ENCODE measurements around the gene LIN9. TPM values are rescaled to one million over a fixed set of nuclear protein-coding genes. Genes with fewer than 3 reads are reported as not detected.

The LIN9 gene
- total and polyA plus RNA-seq, 2 experiments from 2014 or later = 11.8 to 16.9 TPM

DNA sequence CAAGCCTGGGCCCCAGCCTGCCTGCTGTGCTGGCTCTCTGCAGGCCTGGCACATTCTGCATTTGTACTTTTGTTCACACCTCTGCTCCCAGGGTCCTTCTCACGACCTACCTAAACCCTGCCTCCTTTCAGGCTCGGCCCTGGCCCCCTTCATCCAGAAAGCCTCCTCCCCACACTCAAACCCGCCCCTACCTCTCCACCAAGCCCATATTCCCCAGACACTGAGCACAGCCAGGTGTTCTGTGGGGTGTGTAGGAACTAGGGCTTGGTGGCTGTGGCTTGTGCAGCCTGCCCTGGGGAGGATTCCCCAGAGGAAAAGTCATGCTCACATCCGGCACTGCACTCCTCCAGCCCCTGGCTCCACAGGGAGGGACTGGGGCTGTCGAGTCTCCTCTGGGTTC is 93.7 kb downstream of the LIN9 start:
- DNase-seq (ENCODE audit: low spot score) (no peak), ATAC-seq (peak; percentile 33)
- Histone ChIP-seq H3K9me2 (ENCODE audit: insufficient read depth) (no peaks in the 10 kb centered on the region; the same call in 1 of the 2 replicates), H3F3A (replicated peaks; ENCODE audit: low read depth) (peaks cover 7% of the 10 kb centered on the region; the same call in 1 of the 2 replicates), H3K4me1 (ENCODE audit: insufficient read depth) (peaks cover 30% of the 10 kb centered on the region), H3K79me2 (replicated peaks; ENCODE audit: insufficient read depth) (no peaks in the 10 kb centered on the region), H3K27me3 (ENCODE audit: insufficient read depth) (peaks cover under 1% of the 10 kb centered on the region; the same call in 1 of the 2 replicates), H3K4me3 (no peak overlapping the region), H4K20me1 (replicated peaks; ENCODE audit: insufficient read depth) (no peaks in the 10 kb centered on the region), H3K36me3 (ENCODE audit: insufficient read depth) (no peaks in the 10 kb centered on the region), H3K4me2 (no peak overlapping the region), H2AFZ (peak overlapping the region; percentile 86), H3K27ac (ENCODE audit: low read depth) (no peak overlapping the region)
- Mint-ChIP-seq H3K4me1 (peaks cover 43% of the 10 kb centered on the region), H3K4me3 (no peak overlapping the region; the same call in 2 of the 3 replicates), H3K9me3 (no peaks in the 10 kb centered on the region; the same call in 2 of the 3 replicates), H3K27me3 (ENCODE audit: insufficient read depth, low read depth, poor library complexity) (peaks cover 13% of the 10 kb centered on the region), H3K36me3 (ENCODE audit: low read depth) (no peaks in the 10 kb centered on the region), H3K27ac (no peak overlapping the region)
- TF ChIP-seq, protein P1, sequence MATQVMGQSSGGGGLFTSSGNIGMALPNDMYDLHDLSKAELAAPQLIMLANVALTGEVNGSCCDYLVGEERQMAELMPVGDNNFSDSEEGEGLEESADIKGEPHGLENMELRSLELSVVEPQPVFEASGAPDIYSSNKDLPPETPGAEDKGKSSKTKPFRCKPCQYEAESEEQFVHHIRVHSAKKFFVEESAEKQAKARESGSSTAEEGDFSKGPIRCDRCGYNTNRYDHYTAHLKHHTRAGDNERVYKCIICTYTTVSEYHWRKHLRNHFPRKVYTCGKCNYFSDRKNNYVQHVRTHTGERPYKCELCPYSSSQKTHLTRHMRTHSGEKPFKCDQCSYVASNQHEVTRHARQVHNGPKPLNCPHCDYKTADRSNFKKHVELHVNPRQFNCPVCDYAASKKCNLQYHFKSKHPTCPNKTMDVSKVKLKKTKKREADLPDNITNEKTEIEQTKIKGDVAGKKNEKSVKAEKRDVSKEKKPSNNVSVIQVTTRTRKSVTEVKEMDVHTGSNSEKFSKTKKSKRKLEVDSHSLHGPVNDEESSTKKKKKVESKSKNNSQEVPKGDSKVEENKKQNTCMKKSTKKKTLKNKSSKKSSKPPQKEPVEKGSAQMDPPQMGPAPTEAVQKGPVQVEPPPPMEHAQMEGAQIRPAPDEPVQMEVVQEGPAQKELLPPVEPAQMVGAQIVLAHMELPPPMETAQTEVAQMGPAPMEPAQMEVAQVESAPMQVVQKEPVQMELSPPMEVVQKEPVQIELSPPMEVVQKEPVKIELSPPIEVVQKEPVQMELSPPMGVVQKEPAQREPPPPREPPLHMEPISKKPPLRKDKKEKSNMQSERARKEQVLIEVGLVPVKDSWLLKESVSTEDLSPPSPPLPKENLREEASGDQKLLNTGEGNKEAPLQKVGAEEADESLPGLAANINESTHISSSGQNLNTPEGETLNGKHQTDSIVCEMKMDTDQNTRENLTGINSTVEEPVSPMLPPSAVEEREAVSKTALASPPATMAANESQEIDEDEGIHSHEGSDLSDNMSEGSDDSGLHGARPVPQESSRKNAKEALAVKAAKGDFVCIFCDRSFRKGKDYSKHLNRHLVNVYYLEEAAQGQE (IDR thresholded peaks at IDR 0.05; ENCODE audit: unreplicated experiment) = no peak
- TF ChIP-seq ZNF331 (CRISPR knock-in tag; IDR thresholded peaks at IDR 0.05; ENCODE audit: low read depth) = no peak
- TF ChIP-seq STAT1 (IDR thresholded peaks at IDR 0.05; ENCODE audit: unreplicated experiment) = no peak
- TF ChIP-seq ZNF114 (CRISPR knock-in tag; IDR thresholded peaks at IDR 0.05) = no peak
- no peak for TF ChIP-seq POLR2AphosphoS5 (IDR thresholded peaks at IDR 0.05; ENCODE audit: low read depth)

DNA sequence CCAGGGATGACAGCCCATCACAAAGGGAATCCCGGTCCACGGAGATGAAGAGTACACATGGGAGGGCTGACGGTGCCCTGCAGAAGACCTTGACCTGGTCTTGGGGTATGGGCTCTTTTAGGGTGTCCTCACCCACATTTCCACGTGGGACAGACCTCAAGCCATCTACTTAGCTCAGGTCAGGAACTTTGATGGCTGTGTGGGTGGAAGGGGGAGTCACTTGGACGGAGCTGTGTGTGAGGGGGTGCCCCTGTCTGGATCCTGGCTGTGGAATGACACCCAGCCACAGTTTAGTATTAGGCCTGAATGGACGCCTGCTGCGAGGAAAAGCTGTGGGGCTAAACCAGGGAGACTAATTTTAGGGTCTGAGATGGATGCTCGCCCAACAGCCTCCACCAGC is 96.4 kb downstream of the LIN9 start:
- H3K27me3 ChIP-seq (ENCODE audit: insufficient read depth) = peaks cover 7% of the 10 kb centered on the region; the same call in 1 of the 2 replicates
- no peaks in the 10 kb centered on the region for H3K79me2 ChIP-seq (replicated peaks; ENCODE audit: insufficient read depth)
- 0 out of 2 replicates have a peak overlapping the region, but pooled peaks have one; percentile 40 for H3K4me2 ChIP-seq
- no peak for DNase-seq (ENCODE audit: low spot score)
- Mint-ChIP-seq H3K4me3 (no peak overlapping the region), H3K9me3 (no peaks in the 10 kb centered on the region), H3K27ac (no peak overlapping the region), H3K4me1 (peaks cover 46% of the 10 kb centered on the region), H3K27me3 (ENCODE audit: insufficient read depth, low read depth, poor library complexity) (peaks cover 16% of the 10 kb centered on the region), H3K36me3 (ENCODE audit: low read depth) (no peaks in the 10 kb centered on the region)
- 0 out of 2 replicates have a peak, but pooled peaks cover 4% of the 10 kb centered on the region for H3F3A ChIP-seq (replicated peaks; ENCODE audit: low read depth)
- H3K4me3 ChIP-seq = no peak overlapping the region
- no peak overlapping the region; the same call in 1 of the 2 replicates for H2AFZ ChIP-seq
- H4K20me1 ChIP-seq (replicated peaks; ENCODE audit: insufficient read depth) = no peaks in the 10 kb centered on the region
- TF ChIP-seq EZH2 (IDR thresholded peaks at IDR 0.05; ENCODE audit: low read depth, unreplicated experiment) (no peak), ZNF114 (CRISPR knock-in tag; IDR thresholded peaks at IDR 0.05) (no peak), ZNF331 (CRISPR knock-in tag; IDR thresholded peaks at IDR 0.05; ENCODE audit: low read depth) (no peak), STAT1 (IDR thresholded peaks at IDR 0.05; ENCODE audit: unreplicated experiment) (no peak)
- no peaks in the 10 kb centered on the region for H3K36me3 ChIP-seq (ENCODE audit: insufficient read depth)
- no peak overlapping the region for H3K27ac ChIP-seq (ENCODE audit: low read depth)
- ATAC-seq = no peak
- H3K9me2 ChIP-seq (ENCODE audit: insufficient read depth) = no peaks in the 10 kb centered on the region; the same call in 1 of the 2 replicates
- peaks cover 32% of the 10 kb centered on the region for H3K4me1 ChIP-seq (ENCODE audit: insufficient read depth)

Data from GM23338 (cell line).